GM19372 (cell line): Measurements from ENCODE around the gene TNFRSF19.

ENCODE experiments used
- ATAC-seq: cut with Tn5 transposase; IDR thresholded peaks from one replicate; pipeline ENCODE4 v1.9.1; 2021; ENCODE audit warnings: mild to moderate bottlenecking, low read depth, moderate library complexity; ENCODE audit not compliant: unreplicated experiment

Gene TNFRSF19

DNA sequence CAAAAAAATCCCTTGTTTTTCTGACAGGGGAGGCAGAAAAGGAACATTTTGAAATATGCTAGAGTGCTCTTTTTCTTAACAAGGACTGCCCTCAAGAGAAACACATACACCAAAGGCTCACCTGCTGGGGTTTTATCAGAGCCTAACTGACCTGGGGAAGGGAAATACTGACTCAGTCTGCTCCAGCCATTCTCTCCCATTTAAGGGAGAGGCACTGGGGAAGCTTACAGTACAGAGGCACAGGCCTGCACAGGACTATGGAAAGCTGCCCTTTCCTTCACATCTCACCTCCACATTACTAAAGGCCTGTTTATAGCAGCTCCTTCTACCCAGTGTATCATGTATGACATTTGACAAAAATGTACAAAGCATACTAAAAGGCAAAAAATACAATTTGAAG lies 30.3 kb downstream of the TNFRSF19 start:
- no peak for ATAC-seq

DNA sequence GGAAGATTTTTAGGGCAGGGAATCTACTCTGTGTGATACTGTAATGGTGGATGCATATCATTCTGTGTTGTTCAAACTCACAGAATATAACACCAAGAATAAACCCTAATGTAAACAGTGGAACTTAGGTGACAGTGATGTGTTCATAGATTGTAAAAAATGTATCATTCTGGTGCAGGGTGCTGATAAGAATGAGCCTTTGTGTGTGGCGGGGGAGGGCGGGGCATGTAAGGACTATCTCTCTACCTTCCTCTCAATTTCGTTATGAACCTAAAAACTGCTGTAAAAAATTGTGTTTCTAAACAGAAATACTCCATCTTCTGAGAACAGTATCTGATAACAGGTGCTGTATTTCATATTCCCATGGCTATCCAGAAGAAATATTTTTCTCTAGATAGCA lies 35.6 kb downstream of the TNFRSF19 start:
- ATAC-seq = no peak

GRCh38 chr13:23608138-23608537 lies 37.9 kb downstream of the TNFRSF19 start:
- ATAC-seq = no peak

DNA sequence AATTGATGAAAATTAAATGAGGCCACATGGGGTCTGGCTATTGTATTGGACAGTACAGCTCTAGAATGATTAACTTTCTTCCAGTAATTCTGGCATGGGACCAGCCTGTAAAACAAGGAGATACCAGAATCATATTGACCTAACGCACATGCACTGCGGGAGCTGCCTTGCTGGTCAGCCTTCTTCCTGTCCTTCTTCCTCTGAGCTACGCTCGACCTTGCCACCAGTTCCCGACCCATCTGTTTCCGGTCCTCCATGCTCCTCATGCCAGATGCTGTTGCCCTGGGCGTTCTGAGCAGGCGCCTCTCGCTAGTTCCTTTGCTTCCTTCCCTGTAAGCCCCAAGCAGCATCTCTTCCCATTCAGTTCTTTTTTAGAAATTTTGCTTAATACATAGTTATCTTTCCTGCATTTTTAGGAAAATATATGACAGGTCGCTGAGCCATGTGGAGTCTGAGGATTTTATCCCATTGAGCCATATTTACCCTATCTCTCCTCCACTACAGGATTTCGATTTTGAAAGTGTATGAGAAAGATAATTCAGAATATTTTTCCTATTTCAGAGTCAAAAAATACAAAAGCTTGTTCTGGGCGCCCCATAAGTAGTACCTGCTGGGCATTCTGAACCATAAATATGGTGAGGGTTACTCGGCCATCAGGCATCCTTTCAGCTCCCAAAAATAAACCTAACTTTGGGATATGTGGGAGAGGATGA lies 38.6 kb downstream of the TNFRSF19 start:
- no peak for ATAC-seq

DNA sequence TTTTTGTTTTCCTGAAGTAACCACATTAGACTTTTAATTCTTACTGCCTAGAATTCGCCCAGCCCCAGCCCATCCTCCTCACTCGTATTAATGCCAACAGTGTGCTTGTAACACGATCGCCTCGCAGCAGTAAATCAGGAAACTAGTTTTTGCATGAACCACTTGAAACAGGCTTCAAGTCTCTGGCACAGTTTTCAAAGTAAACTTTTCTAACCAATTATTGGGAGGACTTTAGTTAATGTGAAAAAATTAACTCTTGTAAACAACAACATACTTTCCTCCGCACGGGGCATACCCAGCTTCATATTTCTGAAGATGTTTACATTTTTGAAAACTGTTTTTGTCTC lies 39.2 kb downstream of the TNFRSF19 start:
- no peak for ATAC-seq

DNA sequence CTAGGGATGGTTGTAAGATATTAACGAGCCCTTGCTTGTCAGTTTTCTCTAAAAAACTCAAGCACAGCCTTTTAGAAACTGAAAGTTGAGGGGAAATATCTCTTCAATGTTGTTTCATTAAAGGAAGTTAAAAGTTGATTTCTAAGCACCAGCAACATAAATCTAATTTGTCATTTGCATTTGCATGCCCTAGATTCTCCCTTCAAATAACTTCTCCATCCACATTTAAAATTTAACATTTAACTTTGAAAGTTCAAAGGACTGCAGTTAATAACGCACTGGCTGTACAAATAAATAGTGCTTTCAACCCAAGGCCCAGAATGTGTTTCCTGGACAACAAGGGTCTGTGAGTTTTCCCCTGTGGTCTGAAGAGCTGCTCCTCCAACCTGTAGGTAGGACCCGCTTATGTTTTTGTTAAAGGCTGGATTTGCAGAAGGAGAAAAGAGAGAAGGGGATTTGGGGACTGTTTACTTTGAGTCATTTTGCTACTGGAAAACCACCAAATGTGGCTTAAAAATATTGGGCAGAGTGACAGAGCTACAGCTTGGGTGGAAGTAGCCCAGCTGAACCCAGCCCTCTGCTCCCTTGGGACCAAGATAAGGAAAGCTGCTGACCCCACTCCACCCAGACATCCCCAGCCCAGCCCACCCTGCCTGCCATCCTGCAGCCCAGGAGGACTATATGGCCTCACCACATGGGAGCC lies 39.8 kb downstream of the TNFRSF19 start:
- no peak for ATAC-seq

DNA sequence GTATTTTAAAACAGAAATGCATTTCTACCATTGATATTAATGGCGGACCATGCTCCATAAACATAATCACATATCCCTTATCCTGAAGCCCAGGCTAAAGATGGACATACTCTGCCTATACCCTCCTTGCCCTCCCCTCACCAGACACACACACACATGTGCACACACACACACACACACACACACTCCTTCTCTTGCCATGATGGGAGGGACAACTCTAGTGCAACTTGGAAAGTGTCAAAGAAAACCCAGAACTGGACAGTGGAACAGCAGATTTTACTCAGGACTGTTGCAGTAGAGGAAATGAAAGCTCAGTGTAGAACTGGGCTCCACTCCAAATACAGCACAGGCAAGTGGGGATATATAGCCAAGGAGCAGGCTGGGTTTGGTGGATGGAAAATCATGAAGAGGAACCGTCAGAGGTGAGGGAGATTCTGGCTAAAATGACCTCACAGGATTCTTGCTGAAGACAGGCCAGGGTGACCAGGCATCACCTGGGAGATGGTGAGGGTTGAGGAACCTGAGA lies 40.8 kb downstream of the TNFRSF19 start:
- ATAC-seq = no peak

DNA sequence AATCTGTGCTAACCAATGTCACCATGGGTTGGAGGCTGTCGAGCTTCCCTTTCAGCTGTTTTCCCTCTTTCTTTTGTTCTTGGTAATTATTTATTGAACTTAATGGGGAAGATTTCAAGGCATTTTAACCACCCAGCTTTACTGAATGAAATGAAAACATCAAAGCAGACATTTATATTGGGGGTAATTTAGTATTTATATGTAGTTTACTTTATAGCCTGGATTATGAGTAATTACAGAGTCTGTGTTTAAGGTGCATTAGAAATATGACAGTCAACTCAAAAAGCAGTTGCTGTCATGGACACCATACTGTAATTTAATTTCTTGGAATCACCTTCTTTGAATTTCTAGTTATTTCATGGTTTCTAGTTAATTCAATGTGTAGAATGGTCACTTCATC lies 42.0 kb downstream of the TNFRSF19 start:
- no peak for ATAC-seq

- no peak for ATAC-seq
Observed at GRCh38 chr13:23612731-23613130, 42.5 kb downstream of the TNFRSF19 start.

DNA sequence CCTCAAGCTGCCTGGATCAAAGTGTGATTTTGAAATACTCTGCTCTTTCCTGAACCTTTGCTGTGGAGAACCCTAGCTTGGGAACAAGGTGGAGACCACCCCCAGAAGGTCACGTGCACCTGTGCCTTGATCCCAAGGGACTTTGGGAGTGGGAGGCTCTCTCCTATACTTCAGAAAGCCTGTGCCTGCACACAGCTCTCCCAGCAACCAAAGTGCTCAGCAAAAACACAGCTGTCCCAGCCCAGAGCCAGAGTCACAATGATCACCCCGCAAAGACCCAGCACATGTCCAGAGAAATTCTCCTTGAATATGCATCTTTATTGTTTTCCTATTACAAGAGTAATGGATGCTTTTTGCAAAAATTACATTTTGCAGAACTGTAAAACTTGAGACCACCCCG lies 43.4 kb downstream of the TNFRSF19 start:
- ATAC-seq = no peak

GRCh38 chr13:23615395-23616081 lies 45.3 kb downstream of the TNFRSF19 start:
- ATAC-seq = no peak

GRCh38 chr13:23616228-23616627 lies 46.0 kb downstream of the TNFRSF19 start:
- ATAC-seq = no peak

GRCh38 chr13:23617551-23618024 lies 47.4 kb downstream of the TNFRSF19 start:
- no peak for ATAC-seq

DNA sequence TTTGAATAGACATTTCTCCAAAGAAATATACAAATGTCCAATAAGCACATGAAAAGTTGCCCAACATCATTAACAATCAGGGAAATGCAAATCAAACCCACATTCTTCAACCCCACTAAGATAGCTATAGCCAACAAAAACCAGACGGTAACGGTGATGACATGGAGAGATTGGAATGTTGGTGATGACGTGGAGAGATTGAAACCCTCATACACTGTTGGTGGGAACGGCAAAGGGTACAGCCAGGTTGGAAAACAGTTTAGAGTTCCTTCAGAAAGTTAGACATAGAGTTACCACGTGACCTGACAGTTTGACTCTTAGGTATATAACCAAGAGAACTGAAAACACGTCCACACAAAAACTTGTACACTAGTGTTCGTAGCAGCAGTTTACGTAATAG lies 48.1 kb downstream of the TNFRSF19 start:
- ATAC-seq = no peak

DNA sequence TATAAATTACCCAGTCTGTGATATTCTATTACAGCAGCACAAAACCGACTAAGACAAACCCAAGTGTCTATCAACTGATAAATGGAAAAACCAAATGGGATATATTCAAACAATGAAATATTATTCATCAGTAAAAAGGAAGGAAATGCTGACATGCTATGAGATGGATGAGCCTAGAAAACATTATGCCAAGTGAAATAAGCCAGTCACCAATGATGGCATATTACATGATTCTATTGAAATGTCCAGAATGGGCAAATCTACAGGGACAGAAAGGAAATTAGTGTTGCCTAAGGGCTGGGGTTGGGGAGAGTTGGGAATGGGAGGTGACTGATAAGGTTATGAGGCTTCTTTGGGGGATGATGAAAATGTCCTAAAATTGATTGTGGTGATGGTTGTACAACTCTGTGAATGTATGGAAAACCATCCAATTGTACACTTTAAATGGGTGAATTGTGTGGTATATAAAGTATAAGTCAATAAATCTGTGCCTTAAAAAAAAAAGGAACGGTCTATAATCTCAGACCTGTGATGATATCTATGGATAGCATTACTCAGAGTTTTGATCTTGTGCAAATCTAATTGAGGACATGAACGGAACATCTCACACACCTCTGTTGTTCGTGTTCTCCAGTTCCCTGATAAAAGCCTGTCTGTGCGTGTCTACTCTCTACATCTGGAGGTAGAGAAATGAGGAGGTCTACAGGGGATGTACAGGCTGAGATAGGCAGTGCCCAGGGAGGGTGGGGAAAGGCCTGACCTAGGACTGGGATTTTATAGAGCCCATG lies 49.0 kb downstream of the TNFRSF19 start:
- ATAC-seq = no peak

DNA sequence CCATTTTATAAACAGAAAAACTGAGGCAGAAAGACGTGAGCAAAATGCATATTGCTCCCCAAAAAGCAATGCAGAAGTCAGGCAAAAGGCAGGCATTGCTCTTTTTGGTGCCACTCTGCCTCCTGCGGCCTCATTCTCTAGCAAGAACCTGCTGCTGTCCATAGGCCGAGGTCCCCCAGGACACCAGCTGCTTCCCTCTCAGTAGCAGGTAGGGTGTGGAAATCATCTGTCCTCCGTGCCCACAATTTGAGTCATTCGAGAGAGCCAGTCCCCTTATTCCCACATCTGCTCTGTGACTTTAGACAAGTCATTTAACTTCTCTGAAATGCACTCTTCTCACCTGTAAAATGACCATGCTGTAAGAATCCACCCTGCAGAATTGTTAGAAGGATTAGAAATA lies 50.0 kb downstream of the TNFRSF19 start:
- ATAC-seq = no peak

DNA sequence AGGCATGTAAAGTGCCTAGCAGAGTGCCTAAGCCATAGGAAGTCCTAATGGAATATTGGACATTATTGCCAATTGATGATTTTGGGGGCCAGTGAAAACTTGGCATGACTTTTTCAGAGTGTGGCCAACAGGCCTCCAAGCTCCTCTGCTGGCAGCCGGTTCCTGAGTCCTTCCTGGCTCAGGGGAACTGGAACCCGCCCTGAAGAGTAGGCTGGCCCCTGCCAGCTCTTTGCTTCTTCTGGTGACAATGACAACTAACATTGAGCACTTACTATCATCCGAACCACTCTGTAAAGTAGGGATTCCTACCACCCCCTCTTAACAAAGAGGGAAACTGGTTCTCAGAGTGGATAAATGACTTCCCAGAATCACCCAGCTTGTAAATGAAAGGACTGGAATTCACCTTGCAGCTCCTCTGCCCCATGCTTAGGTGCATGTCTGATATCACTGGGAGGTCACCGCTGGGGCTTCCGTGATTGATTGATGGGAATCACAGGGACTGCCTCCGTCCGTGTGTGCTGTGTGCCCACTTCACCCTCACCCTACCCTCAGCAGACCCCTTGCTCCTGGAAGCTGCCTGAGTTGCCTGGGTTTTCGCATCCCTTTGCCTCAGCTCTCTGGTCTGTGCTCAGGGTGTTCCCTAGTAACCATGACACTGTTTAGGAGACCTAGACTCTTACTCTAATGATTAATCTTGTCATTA lies 50.6 kb downstream of the TNFRSF19 start:
- ATAC-seq = no peak

DNA sequence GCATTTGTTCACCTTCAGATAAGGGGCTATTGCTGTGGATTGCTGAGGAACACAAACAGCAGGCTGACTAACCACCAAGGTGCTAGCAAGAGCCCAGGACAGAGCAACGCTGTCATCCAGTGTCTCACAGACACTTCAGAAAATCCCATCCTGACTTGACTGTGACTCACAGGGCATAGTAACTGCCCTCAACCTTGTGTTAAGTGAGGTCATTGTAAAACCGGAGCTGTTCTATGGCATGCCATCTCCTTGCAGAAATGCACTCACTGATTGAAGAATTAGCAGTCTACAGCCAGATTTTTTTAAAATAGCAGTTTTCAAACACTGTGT lies 51.1 kb downstream of the TNFRSF19 start:
- no peak for ATAC-seq

GRCh38 chr13:23622985-23623384 lies 52.8 kb downstream of the TNFRSF19 start:
- no peak for ATAC-seq

DNA sequence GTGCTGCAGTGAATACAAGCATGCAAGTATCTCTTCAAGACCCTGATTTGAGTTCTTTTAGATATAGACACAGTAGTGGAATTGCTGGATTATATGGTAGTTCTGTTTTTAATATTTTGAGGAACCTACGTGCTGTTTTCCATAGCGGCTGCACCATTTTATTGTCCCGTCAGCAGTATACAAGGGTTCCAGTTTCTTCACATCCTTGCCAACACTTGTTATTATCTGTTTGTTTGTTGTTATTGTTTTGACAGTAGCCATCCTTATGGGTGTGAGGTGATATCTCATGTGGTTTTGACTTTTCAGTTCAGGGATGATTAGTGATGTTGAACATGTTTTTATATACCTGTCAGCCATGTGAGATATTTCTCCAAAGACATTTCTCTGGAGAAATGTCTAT lies 53.2 kb downstream of the TNFRSF19 start:
- ATAC-seq = no peak
